Gastrocnemius medialis (tissue), 4 donors: ENCODE results near the gene ARID3B.

ENCODE experiments used
- CTCF ChIP-seq, 5 experiments: fragments of 450-650 bp in 3 of 5; fragments of 200-600 bp in 2 of 5; sonication (generic) in 2 of 5; IDR thresholded peaks in 4 of 5; conservative IDR thresholded peaks in 1 of 5; 1 replicate in 4 of 5; 2 replicates in 1 of 5; pipeline ENCODE4 v1.5.1; 2016 to 2019; ENCODE audit warnings: antibody characterized with exemption in 5 of 5, mild to moderate bottlenecking in 3 of 5, moderate library complexity in 3 of 5
- POLR2A ChIP-seq, 2 donors: fragments of 450-650 bp; IDR thresholded peaks; one replicate each; pipeline ENCODE4 v1.6.1; 2017; ENCODE audit warnings: antibody characterized with exemption in 2 of 2, mild to moderate bottlenecking in 2 of 2, moderate library complexity in 2 of 2

- no peak for TF ChIP-seq POLR2A (IDR thresholded peaks at IDR 0.05)
- TF ChIP-seq CTCF (IDR thresholded peaks at IDR 0.05 in 4 of 5, conservative IDR thresholded peaks at IDR 0.05 in 1 of 5) = no peak
These were observed 7.2 kb downstream of the ARID3B start for GRCh38 chr15:74548241-74548640.
